ENCODE measurements around the gene ALG1.
"Not testable (repeated sequence)": the region's sequence is repeated elsewhere in the genome, so short reads cannot be mapped to it uniquely, and the experiment has no call there.

GRCh38 chr16:5097061-5097469 is 25.4 kb downstream of the ALG1 start:
- TF ChIP-seq JUN (IDR thresholded peaks at IDR 0.05); CTCF (IDR thresholded peaks at IDR 0.05); EP300 (IDR thresholded peaks at IDR 0.05); PBX3 (IDR thresholded peaks at IDR 0.05); FOXS1 (CRISPR knock-in tag; IDR thresholded peaks at IDR 0.05); KDM1A (IDR thresholded peaks at IDR 0.05; ENCODE audit: low read depth); RAD21 (conservative IDR thresholded peaks at IDR 0.05 in 1 of 2, IDR thresholded peaks at IDR 0.05 in 1 of 2); MAX (IDR thresholded peaks at IDR 0.05); POLR2A (IDR thresholded peaks at IDR 0.05; ENCODE audit: low read length); ZFP36 (IDR thresholded peaks at IDR 0.05; ENCODE audit: borderline replicate concordance, partially characterized antibody); RCOR1 (IDR thresholded peaks at IDR 0.05; ENCODE audit: low read depth, low read length); RFX5 (IDR thresholded peaks at IDR 0.05); USF2 (IDR thresholded peaks at IDR 0.05): not testable (repeated sequence)
